Measurements from ENCODE around the gene BORCS8.

- TF ChIP-seq POLR2A (IDR thresholded peaks at IDR 0.05) (peak in 1 of 2 donors; percentile 24), CTCF (IDR thresholded peaks at IDR 0.05) (peak in 1 of 6 experiments; percentile 18)
These were observed 11.3 kb upstream of the BORCS8 start, which contains the start of gene NR2C2AP for GRCh38 chr19:19203012-19203856.

Measured in thyroid gland (tissue), 4 donors.